ENCODE data around the gene APC.

APC gene

DNA sequence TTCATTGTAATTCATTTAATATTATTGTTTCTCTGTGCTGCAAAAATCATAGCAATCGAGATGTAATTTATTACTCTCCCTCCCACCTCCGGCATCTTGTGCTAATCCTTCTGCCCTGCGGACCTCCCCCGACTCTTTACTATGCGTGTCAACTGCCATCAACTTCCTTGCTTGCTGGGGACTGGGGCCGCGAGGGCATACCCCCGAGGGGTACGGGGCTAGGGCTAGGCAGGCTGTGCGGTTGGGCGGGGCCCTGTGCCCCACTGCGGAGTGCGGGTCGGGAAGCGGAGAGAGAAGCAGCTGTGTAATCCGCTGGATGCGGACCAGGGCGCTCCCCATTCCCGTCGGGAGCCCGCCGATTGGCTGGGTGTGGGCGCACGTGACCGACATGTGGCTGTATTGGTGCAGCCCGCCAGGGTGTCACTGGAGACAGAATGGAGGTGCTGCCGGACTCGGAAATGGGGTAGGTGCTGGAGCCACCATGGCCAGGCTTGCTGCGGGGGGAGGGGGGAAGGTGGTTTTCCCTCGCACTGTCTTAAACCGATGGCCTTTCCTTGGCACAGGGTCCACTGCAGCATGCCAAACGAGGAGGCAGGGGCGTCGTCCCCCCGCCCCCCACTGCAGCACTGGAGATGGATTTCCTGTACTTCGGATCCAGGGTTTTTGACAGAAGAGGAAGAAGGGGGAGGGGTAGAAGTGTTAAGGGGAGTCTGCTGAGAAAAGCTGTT lies at the start of gene APC:
TSS of gene APC (plus strand) at position 423 of the 728 bp plus-strand sequence. CDS start 17,006 bp downstream, outside the sequence.
- DNase-seq (ENCODE audit: low spot score) = peak; percentile 94

GRCh38 chr5:112689155-112689909 lies 48.4 kb upstream of the APC start:
- no peak for DNase-seq (ENCODE audit: low spot score)

DNA sequence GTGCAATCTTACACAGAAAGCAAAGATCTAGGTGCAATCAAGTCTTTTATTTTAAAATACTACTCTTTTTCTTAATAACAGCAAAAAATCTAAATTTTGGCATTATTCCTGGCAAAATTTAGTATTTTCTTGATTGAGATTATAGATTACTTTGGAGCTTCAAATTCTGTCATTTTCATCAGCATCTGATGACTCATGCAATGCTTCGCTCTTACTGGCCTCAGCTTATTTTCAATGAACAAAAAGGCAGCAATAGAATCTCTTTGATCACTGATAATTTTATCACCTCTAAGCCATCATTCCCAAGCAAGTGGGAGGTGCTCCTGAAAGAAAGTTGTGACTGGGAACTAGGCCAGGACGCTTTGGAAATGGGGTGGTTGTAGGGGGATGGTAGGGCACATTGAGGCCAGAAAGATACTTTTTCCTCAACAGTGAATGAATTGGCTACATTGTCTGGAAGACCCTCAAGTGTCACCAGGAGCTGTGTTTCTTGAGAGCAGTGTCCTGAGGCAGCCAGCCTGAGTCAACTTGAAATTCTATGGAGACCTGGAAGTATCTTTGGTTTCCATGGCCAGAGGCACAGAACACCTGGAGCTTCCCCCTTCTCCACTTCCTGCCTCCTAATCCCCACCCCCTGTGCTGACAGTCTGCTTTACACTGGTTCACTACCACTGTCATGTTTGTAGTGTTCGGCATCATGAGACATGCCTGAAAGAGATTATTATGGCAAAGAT lies 46.9 kb upstream of the APC start:
- no peak for DNase-seq (ENCODE audit: low spot score)

- no peak for DNase-seq (ENCODE audit: low spot score)
Observed at GRCh38 chr5:112691339-112691680, 46.4 kb upstream of the APC start.

DNA sequence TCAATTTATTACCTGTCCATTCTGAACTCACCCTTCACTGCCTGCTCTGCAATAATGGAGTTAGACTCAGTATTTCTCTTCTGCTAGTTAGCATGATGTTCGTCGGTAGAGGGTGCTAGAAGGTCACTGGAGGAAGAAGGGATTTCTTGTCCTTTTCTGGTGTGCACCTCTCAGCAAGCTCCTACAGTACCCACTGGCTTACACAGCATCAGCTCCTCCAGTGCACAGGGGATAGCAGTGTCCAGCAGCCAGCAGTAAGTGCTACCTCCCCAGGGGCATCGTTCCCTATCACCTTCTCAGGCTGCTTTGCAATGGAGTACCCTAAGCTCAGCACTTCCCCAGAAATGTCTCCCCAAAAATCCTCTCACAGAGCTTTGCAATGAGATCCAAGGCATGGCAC lies 45.9 kb upstream of the APC start:
- DNase-seq (ENCODE audit: low spot score) = peak; percentile 50

GRCh38 chr5:112692472-112692871 lies 45.2 kb upstream of the APC start:
- DNase-seq (ENCODE audit: low spot score) = no peak

DNA sequence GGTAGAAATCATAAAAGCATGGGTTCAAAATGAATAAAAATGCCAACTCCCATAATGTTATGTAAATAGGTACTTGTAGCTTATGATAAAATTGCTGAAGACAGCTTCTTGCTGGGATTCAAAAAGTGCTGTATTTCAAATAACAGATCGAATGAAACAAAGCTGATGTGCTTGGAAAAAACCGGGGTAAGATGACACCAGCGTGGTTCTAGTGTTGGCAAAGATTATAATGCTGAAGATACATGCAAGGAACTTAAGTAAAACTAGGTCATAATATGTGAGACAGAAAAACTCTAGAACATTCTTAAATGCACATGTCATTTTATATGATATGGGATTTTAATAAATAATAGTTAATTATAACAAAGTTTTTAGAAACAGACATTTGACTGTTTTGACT lies 44.4 kb upstream of the APC start:
- DNase-seq (ENCODE audit: low spot score) = no peak

DNA sequence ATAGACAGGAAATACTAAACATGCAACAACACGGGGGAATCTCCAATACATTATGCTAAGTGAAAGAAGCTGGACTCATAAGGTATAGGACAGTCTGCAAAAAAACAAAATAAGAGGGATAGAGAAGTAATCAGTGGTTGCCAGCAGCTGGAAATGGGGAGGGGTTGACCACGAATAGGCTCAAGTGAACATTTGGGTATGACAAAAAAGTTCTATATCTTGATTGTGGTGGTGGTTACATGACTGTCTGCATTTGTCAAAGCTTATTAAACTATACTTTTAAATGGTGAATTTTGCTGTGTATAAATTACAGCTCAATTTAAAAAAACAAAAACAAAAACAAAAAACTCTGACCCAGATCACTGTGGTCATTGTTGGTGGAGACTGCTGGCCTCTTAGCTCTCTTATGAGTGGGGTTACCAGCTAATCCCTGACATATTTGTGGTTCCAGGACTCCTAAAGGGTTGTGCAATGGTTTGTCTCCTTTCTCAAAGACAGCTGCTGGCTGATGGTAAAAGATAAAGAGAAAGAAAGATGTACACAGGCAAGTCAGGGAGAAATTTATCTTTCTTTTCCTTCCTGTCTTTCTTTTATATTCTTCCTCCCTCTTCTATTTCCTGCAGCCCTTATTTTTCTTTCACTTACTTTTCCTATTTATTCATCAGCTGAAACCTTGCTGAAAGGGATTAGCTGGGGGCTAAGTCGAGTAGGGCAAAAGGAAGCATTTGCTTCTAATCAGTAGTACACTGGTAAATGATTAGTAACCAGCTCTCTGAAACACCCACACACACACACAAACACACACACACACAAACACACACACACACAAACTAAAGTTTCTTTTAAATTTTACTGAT lies 42.6 kb upstream of the APC start:
- DNase-seq (ENCODE audit: low spot score) = no peak

DNA sequence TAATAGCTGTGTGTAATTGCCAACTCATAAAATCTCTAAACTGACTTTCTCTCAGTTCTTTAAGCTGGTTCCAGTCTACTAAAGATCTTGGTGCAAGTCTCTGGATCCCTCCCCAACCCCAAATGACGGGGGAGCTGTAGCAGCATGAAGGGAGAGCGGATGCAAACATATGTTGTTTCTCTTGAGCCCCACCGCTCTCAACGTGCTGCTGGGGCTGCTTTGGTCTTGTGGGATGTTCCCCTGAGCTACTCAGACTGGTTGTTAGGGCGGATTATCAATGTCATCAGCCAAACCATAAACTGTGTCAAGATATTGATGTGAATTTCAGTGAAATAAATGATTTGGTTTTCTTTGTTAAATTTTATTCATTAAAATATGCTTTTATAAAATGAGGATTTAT lies 40.9 kb upstream of the APC start:
- DNase-seq (ENCODE audit: low spot score) = no peak

- DNase-seq (ENCODE audit: low spot score) = no peak
Observed at GRCh38 chr5:112697322-112697721, 40.4 kb upstream of the APC start.

GRCh38 chr5:112697833-112698232 lies 39.9 kb upstream of the APC start:
- DNase-seq (ENCODE audit: low spot score) = no peak

DNA sequence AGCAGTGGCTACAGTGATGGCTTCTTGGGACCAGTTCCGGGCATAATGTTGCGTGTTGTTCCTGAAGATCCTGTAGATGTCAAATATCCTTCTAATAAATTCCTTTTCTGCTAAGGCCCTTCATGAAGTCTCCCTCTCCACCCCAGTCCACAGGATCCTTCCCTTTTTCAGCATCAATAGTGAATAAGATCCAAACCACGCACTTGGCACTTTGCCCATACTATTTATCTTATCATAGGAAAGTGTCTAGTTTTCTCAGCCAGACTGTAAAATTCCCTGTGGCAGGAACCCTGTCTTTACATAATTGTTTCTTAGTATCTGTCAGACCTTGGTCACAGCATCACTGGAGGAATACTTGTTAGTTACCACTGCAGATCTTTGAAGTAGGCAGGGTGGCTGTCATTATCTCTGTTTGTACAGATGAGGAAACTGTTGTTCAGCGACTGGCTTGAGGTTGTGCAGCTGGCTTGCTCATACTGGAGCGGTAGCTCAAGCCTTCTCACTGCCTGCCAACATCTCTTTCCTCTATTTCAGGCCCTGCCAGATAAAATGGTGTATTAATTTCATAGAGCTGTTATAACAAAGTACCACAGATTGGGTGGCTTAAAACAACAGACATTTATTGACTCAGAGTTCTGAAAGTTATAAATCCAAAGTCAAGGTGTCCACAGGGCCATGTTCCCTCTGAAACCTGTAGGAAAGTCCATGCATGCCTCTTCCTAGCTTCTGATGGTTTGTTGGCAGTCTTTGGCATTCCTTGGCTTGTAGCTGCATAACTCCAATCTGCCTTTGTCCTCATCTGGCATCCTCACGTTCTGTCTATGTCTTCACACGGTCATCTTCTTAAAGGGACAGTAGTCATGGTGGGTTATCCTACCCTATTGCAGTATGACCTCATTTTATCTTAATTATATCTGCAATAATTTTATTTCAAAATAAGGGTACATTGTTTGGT lies 33.5 kb upstream of the APC start:
- no peak for DNase-seq (ENCODE audit: low spot score)

GRCh38 chr5:112706446-112707016 lies 31.2 kb upstream of the APC start:
- DNase-seq (ENCODE audit: low spot score) = no peak

GRCh38 chr5:112707187-112708102 lies 30.2 kb upstream of the APC start:
- peak; percentile 99 for DNase-seq (ENCODE audit: low spot score)

DNA sequence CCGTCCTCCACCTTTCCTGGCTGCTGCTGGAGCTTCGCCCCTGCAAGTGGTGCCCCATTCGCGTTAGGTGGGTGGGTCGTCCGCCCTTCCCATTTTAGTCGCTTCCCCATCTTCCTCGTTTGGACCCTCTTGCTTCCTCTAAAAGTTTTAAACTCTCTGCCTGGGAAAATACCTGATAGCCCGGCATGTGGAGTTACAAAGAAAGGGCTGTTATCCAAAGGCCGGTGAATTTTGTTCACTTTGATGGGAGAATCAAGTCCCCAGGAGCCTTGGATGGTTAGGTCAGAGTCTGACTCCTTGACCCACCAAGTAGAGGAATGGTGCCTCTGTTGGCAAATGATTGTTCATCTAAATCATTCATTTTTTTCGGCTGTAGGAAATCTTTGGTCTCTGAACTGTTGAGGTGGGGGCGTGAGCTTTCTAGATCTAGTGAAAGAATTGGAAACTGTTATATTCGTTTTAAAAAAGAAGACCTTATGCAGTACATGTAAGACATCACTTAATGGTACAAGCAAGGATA lies 29.5 kb upstream of the APC start:
- DNase-seq (ENCODE audit: low spot score) = peak; percentile 42

DNA sequence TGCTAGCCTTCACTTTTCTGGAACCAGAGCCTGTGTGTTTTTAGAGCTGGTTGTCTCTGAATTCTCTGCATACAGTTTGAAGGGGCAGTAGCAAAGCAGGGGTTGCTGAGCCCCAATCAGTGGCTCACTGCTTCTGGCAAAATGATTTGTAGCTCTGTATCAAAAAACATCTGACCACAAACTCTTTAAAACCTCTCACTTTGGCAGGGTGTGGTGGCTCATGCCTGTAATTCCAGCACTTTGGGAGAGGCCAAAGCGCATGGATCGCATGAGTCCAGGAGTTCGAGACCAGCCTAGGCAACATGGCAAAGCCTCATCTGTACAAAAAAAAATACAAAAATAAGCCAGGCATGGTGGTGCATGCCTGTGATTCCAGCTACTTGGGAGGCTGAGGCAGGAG lies 28.3 kb upstream of the APC start:
- no peak for DNase-seq (ENCODE audit: low spot score)

GRCh38 chr5:112710896-112711295 lies 26.8 kb upstream of the APC start:
- no peak for DNase-seq (ENCODE audit: low spot score)

DNA sequence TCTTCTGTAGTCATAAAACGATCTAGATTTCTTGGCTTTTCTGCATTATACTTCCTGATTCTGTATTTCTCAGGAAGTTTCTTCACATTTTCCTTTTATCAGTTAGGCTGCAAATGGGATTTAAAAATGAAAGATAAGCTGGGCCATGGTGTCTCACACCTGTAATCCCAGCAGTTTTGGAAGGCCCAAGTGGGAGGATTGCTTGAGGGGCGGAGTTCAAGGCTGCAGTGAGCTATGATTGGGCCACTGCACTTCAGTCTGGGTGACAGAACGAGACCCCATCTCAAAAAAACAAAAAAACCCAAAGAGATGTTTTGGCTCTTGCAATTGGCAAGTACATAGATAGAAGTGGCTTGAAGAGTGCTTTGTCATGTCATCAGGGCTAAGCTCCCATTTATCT lies 26.2 kb upstream of the APC start:
- no peak for DNase-seq (ENCODE audit: low spot score)

DNA sequence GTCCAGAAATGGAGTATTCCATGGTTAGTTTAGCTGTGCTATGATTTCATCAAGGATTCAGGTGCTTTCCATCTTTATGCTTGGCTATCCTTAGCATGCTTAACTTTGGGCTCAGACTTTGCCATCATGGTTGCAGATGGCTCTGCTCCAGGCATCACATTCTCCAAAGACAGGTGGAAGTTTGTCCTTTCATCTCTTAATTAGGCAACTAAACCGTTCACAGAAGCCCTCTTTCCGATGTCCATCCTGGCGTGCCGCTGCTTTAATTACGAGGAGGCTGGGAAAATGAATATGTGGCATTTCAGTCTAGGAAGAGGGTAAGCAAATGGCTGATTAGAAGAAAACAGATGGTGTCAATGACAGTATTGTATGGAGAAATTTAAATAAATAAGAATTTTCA lies 24.5 kb upstream of the APC start:
- DNase-seq (ENCODE audit: low spot score) = no peak
